Measurements from ENCODE around the gene MYOG.

The MYOG gene

GRCh38 chr1:203066965-203067364 is 18.8 kb downstream of the MYOG start:
- no peaks in the 10 kb centered on the region for H3K36me3 ChIP-seq (ENCODE audit: control insufficient read depth, insufficient read depth, low read length)
- H3K9me3 ChIP-seq (ENCODE audit: control insufficient read depth, low read length), result no peaks in the 10 kb centered on the region
- no peak overlapping the region for H3K27ac ChIP-seq (ENCODE audit: low read depth, low read length, severe bottlenecking)
- H3K4me3 ChIP-seq (ENCODE audit: extremely low read depth, insufficient read depth, low read length, poor library complexity, severe bottlenecking), result no peak overlapping the region
- 90 to 94% methylated on average over 2 to 3 of the region's 3 CpGs for WGBS, 2 experiments (ENCODE audit: insufficient coverage in 2 of 2)
- H3K4me1 ChIP-seq (ENCODE audit: control insufficient read depth, insufficient read depth, low read length, poor library complexity, severe bottlenecking), result no peaks in the 10 kb centered on the region

GRCh38 chr1:203065986-203066385 is 19.8 kb downstream of the MYOG start:
- 88 to 96% methylated on average over 2 of the region's 2 CpGs for WGBS, 2 experiments (ENCODE audit: insufficient coverage in 2 of 2)
- H3K9me3 ChIP-seq (ENCODE audit: control insufficient read depth, low read length), result no peaks in the 10 kb centered on the region
- H3K36me3 ChIP-seq (ENCODE audit: control insufficient read depth, insufficient read depth, low read length), result no peaks in the 10 kb centered on the region
- H3K4me3 ChIP-seq (ENCODE audit: extremely low read depth, insufficient read depth, low read length, poor library complexity, severe bottlenecking), result no peak overlapping the region
- no peak overlapping the region for H3K27ac ChIP-seq (ENCODE audit: low read depth, low read length, severe bottlenecking)
- H3K4me1 ChIP-seq (ENCODE audit: control insufficient read depth, insufficient read depth, low read length, poor library complexity, severe bottlenecking), result no peaks in the 10 kb centered on the region

GRCh38 chr1:203065191-203065590 is 20.6 kb downstream of the MYOG start:
- Histone ChIP-seq H3K9me3 (ENCODE audit: control insufficient read depth, low read length) (no peaks in the 10 kb centered on the region), H3K4me3 (ENCODE audit: extremely low read depth, insufficient read depth, low read length, poor library complexity, severe bottlenecking) (no peak overlapping the region), H3K27ac (ENCODE audit: low read depth, low read length, severe bottlenecking) (no peak overlapping the region), H3K36me3 (ENCODE audit: control insufficient read depth, insufficient read depth, low read length) (no peaks in the 10 kb centered on the region), H3K4me1 (ENCODE audit: control insufficient read depth, insufficient read depth, low read length, poor library complexity, severe bottlenecking) (no peaks in the 10 kb centered on the region)
- 79 to 100% methylated on average over 4 of the region's 7 CpGs for WGBS, 2 experiments (ENCODE audit: insufficient coverage in 2 of 2)

- Histone ChIP-seq H3K4me3 (ENCODE audit: extremely low read depth, insufficient read depth, low read length, poor library complexity, severe bottlenecking) (no peak overlapping the region), H3K36me3 (ENCODE audit: control insufficient read depth, insufficient read depth, low read length) (no peaks in the 10 kb centered on the region), H3K27ac (ENCODE audit: low read depth, low read length, severe bottlenecking) (no peak overlapping the region), H3K4me1 (ENCODE audit: control insufficient read depth, insufficient read depth, low read length, poor library complexity, severe bottlenecking) (no peaks in the 10 kb centered on the region), H3K9me3 (ENCODE audit: control insufficient read depth, low read length) (no peaks in the 10 kb centered on the region)
- WGBS, 2 experiments (ENCODE audit: insufficient coverage in 2 of 2), result 86 to 93% methylated on average over 5 of the region's 8 CpGs
These were observed 22.5 kb downstream of the MYOG start for GRCh38 chr1:203063287-203063686.

- Histone ChIP-seq H3K4me1 (ENCODE audit: control insufficient read depth, insufficient read depth, low read length, poor library complexity, severe bottlenecking) (no peaks in the 10 kb centered on the region), H3K27ac (ENCODE audit: low read depth, low read length, severe bottlenecking) (no peak overlapping the region), H3K4me3 (ENCODE audit: extremely low read depth, insufficient read depth, low read length, poor library complexity, severe bottlenecking) (no peak overlapping the region), H3K9me3 (ENCODE audit: control insufficient read depth, low read length) (no peaks in the 10 kb centered on the region), H3K36me3 (ENCODE audit: control insufficient read depth, insufficient read depth, low read length) (no peaks in the 10 kb centered on the region)
- WGBS, 2 experiments (ENCODE audit: insufficient coverage in 2 of 2), result 98% methylated on average over 11 of the region's 11 CpGs
These were observed 25.7 kb downstream of the MYOG start for GRCh38 chr1:203060115-203060514.

- 100% methylated on average over 2 of the region's 2 CpGs; no CpG with 5 or more reads in 1 of the 2 experiments for WGBS, 2 experiments (ENCODE audit: insufficient coverage in 2 of 2)
- Histone ChIP-seq H3K36me3 (ENCODE audit: control insufficient read depth, insufficient read depth, low read length) (no peaks in the 10 kb centered on the region), H3K9me3 (ENCODE audit: control insufficient read depth, low read length) (no peaks in the 10 kb centered on the region), H3K4me3 (ENCODE audit: extremely low read depth, insufficient read depth, low read length, poor library complexity, severe bottlenecking) (no peak overlapping the region), H3K4me1 (ENCODE audit: control insufficient read depth, insufficient read depth, low read length, poor library complexity, severe bottlenecking) (no peaks in the 10 kb centered on the region), H3K27ac (ENCODE audit: low read depth, low read length, severe bottlenecking) (no peak overlapping the region)
These were observed 26.3 kb downstream of the MYOG start for GRCh38 chr1:203059485-203059884.

GRCh38 chr1:203058676-203058935 is 27.2 kb downstream of the MYOG start:
- Histone ChIP-seq H3K36me3 (ENCODE audit: control insufficient read depth, insufficient read depth, low read length) (no peaks in the 10 kb centered on the region), H3K4me1 (ENCODE audit: control insufficient read depth, insufficient read depth, low read length, poor library complexity, severe bottlenecking) (no peaks in the 10 kb centered on the region), H3K27ac (ENCODE audit: low read depth, low read length, severe bottlenecking) (no peak overlapping the region), H3K4me3 (ENCODE audit: extremely low read depth, insufficient read depth, low read length, poor library complexity, severe bottlenecking) (no peak overlapping the region), H3K9me3 (ENCODE audit: control insufficient read depth, low read length) (no peaks in the 10 kb centered on the region)
- 86 to 100% methylated on average over 1 of the region's 1 CpG for WGBS, 2 experiments (ENCODE audit: insufficient coverage in 2 of 2)

- no peak overlapping the region for H3K27ac ChIP-seq (ENCODE audit: low read depth, low read length, severe bottlenecking)
- WGBS, 2 experiments (ENCODE audit: insufficient coverage in 2 of 2), result 68 to 74% methylated on average over 8 to 9 of the region's 10 CpGs
- no peak overlapping the region for H3K4me3 ChIP-seq (ENCODE audit: extremely low read depth, insufficient read depth, low read length, poor library complexity, severe bottlenecking)
- H3K9me3 ChIP-seq (ENCODE audit: control insufficient read depth, low read length), result no peaks in the 10 kb centered on the region
- H3K4me1 ChIP-seq (ENCODE audit: control insufficient read depth, insufficient read depth, low read length, poor library complexity, severe bottlenecking), result no peaks in the 10 kb centered on the region
- H3K36me3 ChIP-seq (ENCODE audit: control insufficient read depth, insufficient read depth, low read length), result no peaks in the 10 kb centered on the region
These were observed 27.7 kb downstream of the MYOG start for GRCh38 chr1:203057911-203058675.

GRCh38 chr1:203056516-203056915 is 29.3 kb downstream of the MYOG start:
- no peaks in the 10 kb centered on the region for H3K4me1 ChIP-seq (ENCODE audit: control insufficient read depth, insufficient read depth, low read length, poor library complexity, severe bottlenecking)
- no peak overlapping the region for H3K4me3 ChIP-seq (ENCODE audit: extremely low read depth, insufficient read depth, low read length, poor library complexity, severe bottlenecking)
- 93 to 95% methylated on average over 5 of the region's 6 CpGs for WGBS, 2 experiments (ENCODE audit: insufficient coverage in 2 of 2)
- no peaks in the 10 kb centered on the region for H3K36me3 ChIP-seq (ENCODE audit: control insufficient read depth, insufficient read depth, low read length)
- H3K27ac ChIP-seq (ENCODE audit: low read depth, low read length, severe bottlenecking), result no peak overlapping the region
- no peaks in the 10 kb centered on the region for H3K9me3 ChIP-seq (ENCODE audit: control insufficient read depth, low read length)

GRCh38 chr1:203056012-203056411 is 29.8 kb downstream of the MYOG start:
- Histone ChIP-seq H3K36me3 (ENCODE audit: control insufficient read depth, insufficient read depth, low read length) (no peaks in the 10 kb centered on the region), H3K27ac (ENCODE audit: low read depth, low read length, severe bottlenecking) (no peak overlapping the region), H3K9me3 (ENCODE audit: control insufficient read depth, low read length) (no peaks in the 10 kb centered on the region), H3K4me3 (ENCODE audit: extremely low read depth, insufficient read depth, low read length, poor library complexity, severe bottlenecking) (no peak overlapping the region), H3K4me1 (ENCODE audit: control insufficient read depth, insufficient read depth, low read length, poor library complexity, severe bottlenecking) (no peaks in the 10 kb centered on the region)
- 86 to 93% methylated on average over 6 to 7 of the region's 7 CpGs for WGBS, 2 experiments (ENCODE audit: insufficient coverage in 2 of 2)

- WGBS, 2 experiments (ENCODE audit: insufficient coverage in 2 of 2), result 83 to 89% methylated on average over 13 to 17 of the region's 24 CpGs
- H3K36me3 ChIP-seq (ENCODE audit: control insufficient read depth, insufficient read depth, low read length), result no peaks in the 10 kb centered on the region
- no peaks in the 10 kb centered on the region for H3K4me1 ChIP-seq (ENCODE audit: control insufficient read depth, insufficient read depth, low read length, poor library complexity, severe bottlenecking)
- H3K27ac ChIP-seq (ENCODE audit: low read depth, low read length, severe bottlenecking), result no peak overlapping the region
- H3K9me3 ChIP-seq (ENCODE audit: control insufficient read depth, low read length), result no peaks in the 10 kb centered on the region
- no peak overlapping the region for H3K4me3 ChIP-seq (ENCODE audit: extremely low read depth, insufficient read depth, low read length, poor library complexity, severe bottlenecking)
These were observed 30.5 kb downstream of the MYOG start for GRCh38 chr1:203055161-203055799.

Data from mesodermal cell (in vitro differentiated cells).